NCI-H2171 treated with DMSO at 0.1 percent for 48 hours (cell line): ENCODE measurements around the gene MPHOSPH9.

Experiments
- DNase-seq: peaks from one replicate; lab custom pipeline; 2025; lab: John Stamatoyannopoulos, UW

MPHOSPH9 gene

DNA sequence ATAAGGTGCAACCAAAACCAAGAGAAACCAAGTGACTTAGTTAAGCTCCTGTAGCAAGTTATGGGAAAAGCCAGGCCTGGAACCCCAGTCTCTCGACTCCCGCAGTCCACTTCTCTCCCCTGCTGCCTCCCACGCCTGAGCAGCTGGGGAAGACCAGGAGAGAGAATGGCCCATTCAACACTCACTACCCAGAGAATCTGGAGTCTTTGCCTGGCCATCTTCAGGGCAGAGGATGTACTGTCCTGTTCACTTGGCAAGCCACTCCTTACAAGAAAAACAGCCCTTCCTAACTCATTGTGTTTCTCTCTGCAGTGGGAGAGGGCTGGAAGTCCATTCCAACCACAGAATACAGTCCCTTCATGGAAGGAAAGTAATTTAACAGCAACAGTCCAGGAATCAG is 83.9 kb downstream of the MPHOSPH9 start:
- DNase-seq = no peak

DNA sequence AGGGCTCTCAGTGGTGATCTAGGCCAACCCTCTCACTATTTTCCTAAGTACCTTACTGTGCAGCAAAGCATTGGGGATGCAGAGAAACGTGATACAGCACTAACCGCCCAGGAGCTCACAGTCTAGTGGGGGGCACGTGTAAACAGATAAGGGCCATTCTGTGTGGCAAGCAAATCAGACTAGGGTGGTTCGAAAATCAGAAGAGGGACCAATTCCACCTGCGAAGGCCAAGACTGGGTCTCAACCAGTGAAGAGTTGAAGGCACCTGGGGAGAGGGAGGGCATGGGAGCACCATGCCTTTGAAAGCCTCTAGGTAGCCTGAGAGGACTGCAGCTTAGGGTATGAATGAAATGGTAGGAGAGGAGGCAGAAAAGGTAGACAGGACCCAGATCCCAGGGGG is 84.3 kb downstream of the MPHOSPH9 start:
- no peak for DNase-seq

DNA sequence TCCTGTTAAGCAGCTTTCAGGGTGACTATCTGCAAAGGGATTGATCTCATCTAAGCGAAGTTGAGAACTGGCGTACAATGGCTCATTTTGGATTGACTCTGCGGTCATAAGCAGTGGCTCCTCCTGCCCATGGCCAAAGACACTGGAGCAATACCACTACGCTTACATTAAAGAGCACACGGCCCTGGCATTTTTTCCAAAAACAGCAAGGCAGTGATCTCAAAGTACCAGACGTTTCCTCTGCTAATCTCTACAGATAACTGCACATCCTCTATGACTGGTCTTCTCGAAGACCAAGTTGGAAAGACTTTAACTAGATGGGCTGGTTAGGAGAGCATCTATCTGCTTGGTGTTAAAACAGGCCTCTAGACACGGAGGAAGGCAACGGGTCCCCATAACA is 84.7 kb downstream of the MPHOSPH9 start:
- DNase-seq = no peak

DNA sequence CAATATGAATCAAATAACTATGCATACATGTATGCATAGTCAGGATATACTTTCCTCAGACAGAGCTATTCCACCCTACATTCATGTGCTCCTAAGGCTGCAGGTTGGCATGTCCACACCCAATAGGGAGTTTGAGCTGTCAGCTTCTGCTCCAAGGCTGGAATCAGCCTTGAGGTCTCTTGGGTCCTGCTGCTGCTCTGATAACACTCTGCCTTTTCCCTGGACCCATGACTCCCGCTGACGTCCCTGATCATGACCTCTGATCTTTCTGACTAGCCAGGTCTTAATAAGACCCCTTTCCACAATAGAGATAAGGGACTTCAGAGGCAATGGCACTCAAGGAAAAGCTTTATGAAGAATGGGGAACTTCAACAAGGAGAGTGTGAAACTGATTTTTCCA is 87.7 kb downstream of the MPHOSPH9 start:
- no peak for DNase-seq

DNA sequence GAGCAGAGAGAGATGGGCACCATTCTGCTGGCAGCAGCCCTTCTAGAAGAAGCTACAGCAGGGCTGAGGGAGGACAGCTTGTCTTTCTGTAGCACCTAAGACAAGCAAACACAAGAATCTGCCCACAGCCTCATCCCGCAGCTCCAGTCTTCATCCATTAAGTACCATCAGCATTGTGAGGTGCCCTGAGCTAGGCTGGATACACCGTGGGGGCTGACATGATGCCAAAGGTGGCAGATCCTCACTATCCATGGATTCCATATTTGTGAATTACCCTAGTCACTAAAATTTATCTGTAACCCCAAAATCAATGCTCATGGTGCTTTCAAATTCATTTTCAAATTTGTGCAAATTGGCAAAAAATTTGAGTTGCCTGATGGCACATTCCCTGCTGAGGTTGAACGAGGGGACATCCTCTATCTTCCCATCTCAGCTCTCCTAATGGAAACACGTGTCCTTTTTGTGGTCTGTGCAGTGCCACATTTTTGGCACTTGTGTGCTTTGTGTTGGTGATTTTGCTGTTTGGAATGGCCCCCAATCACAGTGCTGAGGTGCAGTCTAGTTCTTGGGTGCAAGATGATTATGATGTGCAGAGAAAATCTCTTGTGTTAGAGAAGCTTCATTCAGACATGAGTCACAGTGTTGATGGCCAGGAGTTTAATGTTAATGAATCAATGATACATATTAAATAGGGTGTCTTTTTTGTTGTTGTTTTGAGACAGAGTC is 89.0 kb downstream of the MPHOSPH9 start:
- DNase-seq = no peak

DNA sequence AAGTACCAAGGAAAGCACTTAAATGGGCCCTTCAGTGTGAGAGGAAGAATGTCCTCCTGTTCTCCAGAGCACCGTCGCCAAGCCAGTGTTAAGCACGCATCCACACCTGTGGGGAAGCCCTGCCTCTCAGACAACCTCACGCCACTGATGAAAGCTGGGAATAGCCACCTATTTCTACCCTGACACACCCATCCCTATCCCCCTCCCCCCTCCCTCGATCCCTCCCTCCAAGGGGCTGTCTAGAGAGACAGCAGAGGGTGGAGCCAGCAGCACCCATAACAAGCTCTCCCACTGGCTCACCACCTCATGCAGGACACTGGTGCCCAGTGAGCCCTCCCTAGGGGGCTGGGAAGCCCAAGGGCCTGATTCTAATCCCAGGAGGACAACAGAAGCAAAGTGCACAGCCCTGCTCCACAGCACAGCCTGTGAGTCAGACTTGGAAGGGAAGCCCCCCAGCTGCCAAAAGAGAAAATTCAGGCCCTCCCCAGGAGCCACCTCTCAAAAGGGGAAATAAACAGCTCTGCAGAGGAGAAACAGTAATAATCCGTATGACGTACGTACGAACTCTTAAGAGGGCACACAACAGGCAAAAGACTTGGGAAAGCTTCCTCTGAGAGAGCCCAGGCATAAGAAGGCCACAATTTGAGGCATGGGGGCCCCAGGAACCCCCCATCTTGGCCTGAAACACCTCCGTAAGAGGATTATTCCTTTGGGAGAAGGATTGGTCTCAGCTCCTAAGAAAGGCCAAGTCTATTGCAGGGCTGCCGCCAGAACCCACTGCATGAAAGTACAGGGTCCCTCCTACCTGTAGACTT is 89.8 kb downstream of the MPHOSPH9 start:
- no peak for DNase-seq

DNA sequence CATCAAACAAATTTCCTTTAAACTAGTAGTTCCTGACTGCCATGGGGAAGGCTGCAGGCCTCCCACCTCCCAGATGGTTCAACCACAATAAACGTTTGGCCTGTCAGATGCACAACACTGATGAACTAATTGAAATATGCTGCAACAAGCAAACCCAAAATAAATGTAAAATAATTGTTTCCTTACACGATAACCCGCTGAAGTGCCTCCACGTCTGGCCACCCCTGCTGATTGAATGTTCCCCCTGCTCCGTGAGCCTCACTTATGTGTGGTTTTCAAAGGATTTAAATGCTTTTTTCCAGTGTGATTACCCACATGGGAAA is 90.5 kb downstream of the MPHOSPH9 start:
- DNase-seq = no peak

DNA sequence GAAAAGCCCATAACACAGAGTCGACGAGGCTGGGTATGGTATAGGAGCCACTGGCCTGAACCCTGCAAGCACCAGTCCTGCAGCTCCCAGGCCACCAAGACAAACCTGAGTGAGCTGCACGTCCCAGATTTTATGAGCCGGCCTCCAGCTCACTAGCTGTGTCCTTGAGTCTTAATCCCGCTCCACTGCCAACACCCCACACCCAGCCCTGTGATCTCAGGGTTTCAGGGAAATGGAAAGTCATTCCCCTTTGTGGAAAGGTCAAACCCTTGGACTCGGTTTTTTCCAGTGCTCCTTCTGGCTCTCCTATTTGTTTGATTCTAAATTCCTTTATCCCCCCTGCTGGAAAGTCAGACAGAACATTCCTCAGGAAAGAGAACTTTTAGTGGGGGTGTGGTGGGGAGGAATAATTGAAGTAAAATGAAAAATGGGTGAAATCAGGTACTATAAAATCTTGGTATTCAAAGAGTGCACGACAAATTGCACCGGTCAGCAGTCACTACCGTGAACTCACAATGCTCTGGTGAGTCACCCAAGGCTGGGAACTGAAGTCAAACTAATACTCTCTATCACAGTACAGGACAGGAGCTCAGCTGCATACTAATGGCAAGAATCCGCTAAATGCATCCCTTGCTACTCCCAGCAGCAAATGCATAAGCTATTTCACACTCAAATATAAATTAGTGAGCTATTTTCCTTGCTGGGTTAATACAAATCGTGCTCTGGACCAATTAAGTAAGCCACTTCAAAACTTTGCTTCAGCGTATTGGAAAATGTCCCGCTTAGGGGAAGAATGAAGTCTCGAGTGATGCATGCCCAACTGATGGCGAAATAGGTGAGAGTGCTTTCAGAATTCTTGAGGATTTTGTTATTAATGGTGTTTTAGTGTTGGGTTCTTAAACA is 91.1 kb downstream of the MPHOSPH9 start:
- DNase-seq = no peak

DNA sequence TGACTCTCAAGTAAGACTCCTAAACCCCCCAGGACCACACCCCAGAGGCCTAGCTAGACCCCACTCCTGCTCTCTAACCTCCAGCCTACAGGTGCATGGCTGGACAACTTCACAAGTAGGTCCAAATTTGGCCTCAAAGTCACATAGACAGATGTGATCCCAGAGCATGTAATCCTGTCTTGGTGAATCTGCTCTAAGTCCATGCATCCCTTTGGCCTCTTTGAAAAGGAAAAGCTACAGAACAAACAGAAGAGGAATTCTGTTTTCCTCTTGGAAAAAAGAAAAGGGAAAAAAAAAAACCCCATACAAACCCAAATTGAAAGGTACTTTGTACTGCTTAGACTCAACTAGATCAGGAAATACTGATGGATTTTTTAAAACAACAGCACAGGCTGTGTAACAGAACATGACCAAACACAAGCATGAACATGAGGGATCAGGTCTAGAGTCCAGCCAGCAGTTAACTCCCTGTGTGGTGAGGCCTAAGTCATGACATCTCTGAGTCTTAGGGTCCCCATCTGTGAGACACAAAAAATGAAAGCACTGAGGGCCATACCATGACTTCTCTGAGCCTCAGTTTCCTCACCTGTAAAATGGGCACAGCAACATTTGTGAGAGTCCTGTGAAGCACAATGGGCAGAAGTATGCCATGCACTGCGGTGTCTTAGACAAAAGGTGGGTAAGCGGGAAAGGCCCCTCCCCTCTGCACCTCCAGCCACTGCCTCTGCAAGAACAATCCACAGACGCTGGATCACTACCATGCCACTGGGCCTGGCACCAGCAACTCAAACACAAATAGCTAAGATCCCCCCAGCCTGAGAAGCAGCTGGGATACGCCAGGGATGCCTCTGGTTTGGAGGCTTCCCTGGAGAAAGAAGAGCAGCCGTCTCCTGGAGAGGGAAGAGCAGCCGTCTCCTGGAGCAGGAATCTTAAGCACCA is 92.0 kb downstream of the MPHOSPH9 start:
- DNase-seq = no peak

DNA sequence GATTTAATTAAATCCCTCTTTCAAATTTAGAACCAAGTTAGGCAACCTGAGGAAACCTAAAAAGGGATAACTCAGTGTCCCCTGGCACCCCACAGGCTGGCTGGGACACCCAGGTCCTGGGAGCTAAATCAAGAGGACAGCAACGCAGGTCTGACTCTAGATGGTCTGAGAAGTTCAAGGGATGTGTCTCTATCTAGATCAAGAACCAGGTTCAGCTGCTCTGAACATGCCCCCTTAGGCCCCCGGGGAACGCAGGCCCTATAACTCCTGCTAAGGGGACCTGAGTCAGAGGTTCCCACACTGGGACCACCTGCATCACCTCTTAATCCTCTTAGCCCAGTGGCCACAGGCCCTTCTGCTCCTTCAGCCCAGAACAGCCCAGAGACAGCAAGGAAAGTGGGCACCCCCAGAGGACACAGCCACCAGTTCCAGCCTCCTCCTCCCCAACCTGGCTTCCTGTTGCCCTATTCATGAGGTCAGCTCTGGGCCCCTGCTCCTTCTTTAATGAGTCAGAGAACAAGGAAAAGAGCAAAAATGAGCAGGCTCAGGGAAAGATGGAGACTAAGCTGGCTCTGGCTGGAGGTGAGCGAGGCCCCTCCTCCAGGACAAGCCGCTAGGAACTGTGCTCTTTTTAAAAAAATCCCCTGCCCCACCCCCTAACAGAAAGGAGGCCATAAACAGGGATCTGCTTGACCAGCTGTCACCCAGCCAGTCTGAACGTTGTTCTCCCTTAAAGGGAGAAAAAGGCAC is 92.8 kb downstream of the MPHOSPH9 start:
- peak; percentile 58 for DNase-seq

DNA sequence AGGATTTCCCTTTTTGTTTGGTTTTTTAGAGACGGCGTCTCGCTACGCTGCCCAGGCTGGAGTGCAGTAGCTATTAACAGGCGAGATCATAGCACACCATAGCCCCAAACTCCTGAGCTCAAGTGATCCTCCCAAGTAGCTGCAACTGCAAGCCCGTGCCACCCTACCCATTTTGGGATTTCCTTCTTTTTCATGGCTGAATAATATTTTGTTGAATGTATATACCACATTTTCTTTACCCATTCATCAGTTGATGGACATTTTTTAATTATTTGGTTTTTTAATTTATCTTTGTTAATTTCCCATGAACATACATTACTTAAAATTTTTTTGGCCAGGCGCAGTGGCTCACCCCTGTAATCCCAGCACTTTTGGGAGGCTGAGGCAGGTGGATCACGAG is 97.3 kb downstream of the MPHOSPH9 start:
- no peak for DNase-seq

DNA sequence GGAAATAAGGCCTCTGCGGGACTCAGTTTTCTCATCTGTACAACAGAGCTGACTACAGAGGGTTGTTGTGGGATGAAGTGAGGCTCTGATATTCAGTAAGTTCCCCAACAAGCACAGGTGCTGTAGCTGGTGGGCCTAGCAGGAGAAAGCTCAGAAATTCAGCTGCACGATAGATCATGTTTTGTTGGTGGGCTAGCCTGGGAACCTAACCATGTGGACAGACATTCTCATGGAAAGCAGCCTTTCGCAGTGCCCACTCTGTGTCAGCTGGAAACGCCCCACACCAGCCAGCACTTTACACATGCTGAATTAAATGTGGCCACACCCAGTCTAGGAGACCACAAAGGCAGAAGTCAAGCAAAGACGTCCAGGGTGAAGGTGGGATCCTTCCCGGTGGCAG is 98.1 kb downstream of the MPHOSPH9 start:
- no peak for DNase-seq

DNA sequence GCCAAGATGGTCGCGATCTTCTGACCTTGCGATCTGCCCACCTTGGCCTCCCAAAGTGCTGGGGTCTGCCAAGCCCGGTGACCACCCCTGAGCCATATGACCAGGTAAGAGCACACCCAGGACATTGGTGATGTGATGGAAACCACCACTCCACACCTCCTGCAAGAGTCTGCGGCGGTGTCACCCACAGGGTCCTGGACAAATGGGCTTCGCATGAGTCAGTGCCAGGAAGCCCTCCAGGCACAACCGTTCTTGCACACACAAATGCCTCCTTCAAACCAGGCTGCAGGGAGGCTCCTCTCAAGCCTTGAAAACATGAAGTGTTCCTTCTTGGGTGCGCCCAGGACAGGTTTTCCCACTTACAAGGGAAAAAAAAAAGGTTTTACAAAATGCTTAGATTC is 98.7 kb downstream of the MPHOSPH9 start:
- DNase-seq = no peak

DNA sequence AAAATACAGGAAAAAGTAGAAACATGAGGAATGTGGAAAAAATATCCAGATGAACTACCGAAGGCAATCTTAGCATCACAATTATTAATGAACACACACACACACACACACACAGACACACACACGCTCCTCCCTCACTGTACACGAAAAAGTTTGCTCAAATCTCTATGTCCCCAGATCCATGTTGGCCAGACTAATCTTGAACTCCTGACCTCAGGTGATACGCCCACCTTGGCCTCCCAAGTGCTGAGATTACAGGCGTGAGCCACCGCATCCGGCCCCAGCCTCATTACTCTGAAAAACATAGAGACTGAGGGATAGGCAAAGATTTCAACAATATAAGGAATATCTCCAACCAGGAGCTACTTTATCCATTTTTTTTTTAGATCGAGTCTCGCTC is 99.2 kb downstream of the MPHOSPH9 start:
- DNase-seq = no peak

DNA sequence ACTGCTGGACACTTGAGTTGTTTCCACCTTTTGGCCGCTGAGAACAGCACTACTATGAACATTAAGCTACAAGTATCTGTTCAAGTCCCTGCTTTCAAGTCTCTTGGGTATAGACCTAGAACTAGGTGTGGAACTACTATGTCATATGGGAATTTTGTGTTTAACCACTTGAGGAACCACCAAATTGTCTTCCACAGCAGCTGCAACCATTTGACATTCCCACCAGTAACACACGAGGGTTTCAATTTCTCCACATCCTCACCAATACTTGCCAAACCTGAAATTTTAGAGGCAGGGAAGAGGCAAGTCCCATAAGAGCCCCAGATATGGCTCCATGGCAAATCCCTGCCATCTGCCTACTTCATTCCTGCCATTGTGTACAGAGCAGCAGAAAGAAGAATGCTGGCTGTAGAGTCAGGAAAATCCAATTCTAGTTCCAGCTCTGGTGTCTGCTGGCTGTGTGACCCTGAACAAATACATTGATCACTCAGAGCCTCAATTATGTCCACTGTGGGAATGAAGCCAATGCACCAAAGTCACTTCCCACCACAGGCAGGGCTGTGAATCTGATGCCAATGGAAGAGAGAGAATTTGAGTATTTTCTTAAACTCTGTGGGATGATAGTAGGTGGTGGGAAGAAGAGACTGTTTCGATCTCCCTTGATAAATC is 99.9 kb downstream of the MPHOSPH9 start:
- DNase-seq = peak; percentile 34

DNA sequence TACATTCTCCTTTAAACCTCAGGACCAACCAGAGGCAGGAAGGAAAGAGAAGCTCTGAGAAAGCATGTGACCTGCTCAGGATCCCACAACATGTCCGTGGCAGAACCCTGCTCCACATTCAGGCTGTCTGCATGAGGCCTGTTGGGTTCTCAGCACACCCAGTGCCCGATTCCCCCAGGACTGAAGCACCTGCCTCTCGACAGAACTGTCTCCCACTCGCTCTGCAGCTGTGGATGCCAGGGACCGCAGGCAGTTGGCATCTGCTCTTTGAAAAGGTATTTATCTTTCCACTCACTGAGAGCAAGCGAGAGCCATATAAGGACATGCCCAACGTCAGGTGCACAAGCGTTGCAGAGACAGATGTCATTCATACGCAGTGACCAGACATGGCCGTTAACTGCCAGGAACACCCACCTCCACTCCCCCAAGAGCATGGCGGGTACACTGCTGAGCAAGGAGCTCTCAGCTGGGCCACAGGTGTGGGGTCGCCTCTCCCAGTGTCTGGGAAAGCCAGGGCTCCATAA is 101.0 kb downstream of the MPHOSPH9 start:
- peak; percentile 97 for DNase-seq

DNA sequence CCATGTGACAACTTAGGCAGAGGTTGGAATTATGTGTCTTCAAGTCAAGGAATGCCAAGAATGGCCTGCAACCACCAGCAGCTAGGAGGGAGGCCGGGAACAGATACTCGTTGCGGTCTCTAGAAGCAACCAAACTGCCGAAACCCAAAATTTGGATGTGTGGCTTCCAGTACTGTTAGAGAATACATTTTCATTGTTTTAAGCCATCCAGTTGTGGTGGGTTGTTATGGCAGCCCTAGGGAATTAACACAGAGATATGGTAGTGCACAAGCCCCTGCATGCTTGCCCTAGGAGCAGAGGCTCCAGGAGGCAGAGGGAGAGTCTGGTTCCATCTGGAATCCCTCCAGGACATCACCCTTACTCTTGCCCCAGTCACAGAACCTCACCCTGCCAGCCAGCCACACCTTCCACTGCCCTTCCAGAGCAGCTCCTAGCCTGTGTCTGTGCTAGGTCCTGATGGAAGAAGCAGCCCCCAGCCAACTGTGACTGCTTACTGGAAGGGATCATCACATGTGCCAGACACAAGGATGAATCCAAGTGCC is 101.6 kb downstream of the MPHOSPH9 start:
- peak; percentile 75 for DNase-seq

DNA sequence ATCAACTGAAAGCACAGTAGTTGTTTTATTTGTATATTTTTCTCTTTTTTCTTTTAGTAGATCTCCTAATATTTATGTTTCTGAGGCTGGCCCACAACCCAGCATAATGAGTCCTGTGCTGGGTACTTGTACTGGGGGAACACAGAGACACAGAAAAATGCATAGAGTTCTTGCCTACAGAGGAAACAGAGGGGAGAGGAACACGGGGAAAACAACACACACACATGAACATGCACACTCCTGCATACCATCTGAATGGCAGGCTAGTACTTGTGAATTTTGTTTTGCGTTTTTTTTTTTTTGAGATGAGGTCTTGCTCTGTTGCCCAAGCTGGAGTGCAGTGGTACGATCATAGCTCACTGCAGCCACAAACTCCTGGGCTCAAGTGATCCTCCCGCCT is 103.3 kb downstream of the MPHOSPH9 start:
- DNase-seq = no peak

DNA sequence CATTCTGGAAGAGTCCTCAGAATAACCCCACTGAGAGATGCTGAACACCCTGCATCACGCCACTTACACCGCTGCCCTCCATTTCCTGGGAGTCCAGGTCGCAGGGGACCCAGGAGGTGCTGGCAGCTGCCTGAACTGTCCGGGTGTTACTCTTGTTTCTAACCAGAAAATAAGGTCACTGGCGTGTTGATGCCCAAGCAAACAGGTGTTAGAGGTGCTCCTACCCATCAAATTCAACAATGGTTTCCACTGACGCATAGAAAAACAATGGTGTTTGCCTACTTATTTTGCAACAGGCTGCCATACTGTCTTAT is 105.8 kb downstream of the MPHOSPH9 start:
- DNase-seq = no peak
